Skeletal muscle satellite cell (primary cell): ENCODE measurements around the gene DDIT3. TPM values are rescaled to one million over a fixed set of nuclear protein-coding genes. Genes with fewer than 3 reads are reported as not detected.
A peak's percentile ranks its signal among the peaks of the same experiment; 100 is the strongest.
"Not testable (repeated sequence)": the region's sequence is repeated elsewhere in the genome, so short reads cannot be mapped to it uniquely, and the experiment has no call there.

ENCODE experiments used
- H3K27me3 ChIP-seq: 2 replicates; pipeline ENCODE4 v1.7.0; 2013; ENCODE audit warnings: low read length; ENCODE audit not compliant: control insufficient read depth, insufficient read depth
- H3K36me3 ChIP-seq: 2 replicates; pipeline ENCODE4 v1.7.0; 2013; ENCODE audit warnings: mild to moderate bottlenecking, control low read depth, low read length; ENCODE audit not compliant: insufficient read depth
- H3K4me1 ChIP-seq: 2 replicates; pipeline ENCODE4 v1.7.0; 2013; ENCODE audit warnings: low read length; ENCODE audit not compliant: control insufficient read depth, insufficient read depth
- H3K4me2 ChIP-seq: 2 replicates; pipeline ENCODE4 v1.7.0; 2013; ENCODE audit warnings: mild to moderate bottlenecking, low read length
- H3K4me3 ChIP-seq: 2 replicates; pipeline ENCODE4 v1.7.0; 2013; ENCODE audit warnings: low read length
- H3K9ac ChIP-seq: 2 replicates; pipeline ENCODE4 v1.7.0; 2013; ENCODE audit warnings: mild to moderate bottlenecking, low read depth, low read length, moderate library complexity
- H3K9me3 ChIP-seq: replicated peaks from 2 replicates; pipeline ENCODE4 v1.7.0; 2013; ENCODE audit warnings: mild to moderate bottlenecking, control low read depth, low read length
- total RNA-seq: library from RNA; depleted of rRNA; stranded (reverse); fragments of >200 nt; gene quantifications from 2 replicates; pipeline ENCODE4 v1.2.3, GENCODE V29; 2012; rRNA removed

The DDIT3 gene, protein sequence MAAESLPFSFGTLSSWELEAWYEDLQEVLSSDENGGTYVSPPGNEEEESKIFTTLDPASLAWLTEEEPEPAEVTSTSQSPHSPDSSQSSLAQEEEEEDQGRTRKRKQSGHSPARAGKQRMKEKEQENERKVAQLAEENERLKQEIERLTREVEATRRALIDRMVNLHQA
- 28.4 and 53.5 TPM in 2 replicates for total RNA-seq

DNA sequence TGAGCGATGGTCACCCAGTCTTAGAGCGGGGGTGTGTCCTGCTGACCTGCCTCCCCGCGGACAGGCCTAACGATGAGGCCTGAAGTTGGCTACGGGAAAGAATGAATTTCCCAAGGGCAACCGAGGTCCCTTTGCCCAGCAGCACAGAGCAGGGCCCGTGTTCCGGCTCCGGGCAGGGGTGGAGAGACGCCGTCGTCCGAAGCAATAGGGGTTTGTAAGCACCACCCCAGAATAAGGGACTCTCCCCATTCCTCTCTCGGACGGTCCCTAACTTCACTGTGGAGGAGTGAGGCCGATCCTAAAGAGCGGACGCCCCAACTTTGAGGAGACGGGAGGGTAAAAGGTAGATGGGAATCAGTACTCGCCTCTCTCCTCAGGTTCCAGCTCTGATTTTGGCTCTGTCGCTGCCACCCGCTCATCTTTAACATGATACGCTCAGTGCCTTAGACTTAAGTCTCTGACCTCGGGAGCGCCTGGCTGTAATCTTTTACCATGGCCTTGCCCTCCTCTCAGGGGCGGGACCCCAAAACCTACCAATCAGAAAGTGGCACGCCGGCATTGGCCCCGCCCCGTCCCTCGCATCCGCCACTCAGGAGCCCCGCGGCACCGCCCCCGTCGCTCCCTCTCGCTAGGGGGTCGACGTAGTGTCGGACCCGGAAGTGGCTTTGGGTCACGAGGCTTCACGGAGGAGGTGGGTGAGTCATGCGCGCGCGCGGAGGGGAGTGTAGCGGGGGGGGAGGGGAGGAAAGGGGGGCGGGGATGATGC, at the start of gene DDIT3:
DDIT3 (minus strand) TSS at position 462 of the 766 bp plus-strand sequence. CDS start 3,108 bp downstream, outside the sequence.
- Histone ChIP-seq H3K9ac (peak within 1 kb of the TSS; percentile 97), H3K27me3 (no peaks in the 10 kb centered on the region), H3K36me3 (peaks cover 55% of the 10 kb centered on the region), H3K4me1 (peaks cover 57% of the 10 kb centered on the region), H3K4me3 (peak within 1 kb of the TSS; percentile 94), H3K4me2 (peak within 1 kb of the TSS; percentile 97), H3K9me3 (no peaks in the 10 kb centered on the region)

DNA sequence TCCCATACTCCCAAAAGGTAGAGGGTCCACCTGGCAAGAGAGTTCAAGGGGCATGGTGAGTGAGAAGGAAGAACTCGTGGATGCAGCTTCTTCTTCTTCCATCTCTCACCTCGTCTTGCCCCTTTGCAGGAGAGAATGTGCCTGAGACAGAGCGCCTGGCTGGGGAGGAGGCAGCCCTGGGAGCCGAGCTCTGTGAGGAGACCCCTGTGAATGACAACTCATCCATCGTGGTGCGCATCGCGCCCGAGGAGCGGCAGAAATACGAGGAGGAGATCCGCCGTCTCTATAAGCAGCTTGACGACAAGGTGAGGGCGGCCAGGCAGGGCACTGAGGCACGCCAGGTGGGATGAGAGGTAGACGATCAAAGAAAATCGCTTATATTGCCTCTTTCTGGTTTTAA, 49.5 kb upstream of the DDIT3 start:
- Histone ChIP-seq H3K9me3 (no peaks in the 10 kb centered on the region), H3K27me3 (peaks cover 23% of the 10 kb centered on the region), H3K4me3 (no peak overlapping the region), H3K9ac (no peak overlapping the region), H3K4me1 (no peaks in the 10 kb centered on the region), H3K4me2 (no peak overlapping the region), H3K36me3 (no peaks in the 10 kb centered on the region)

DNA sequence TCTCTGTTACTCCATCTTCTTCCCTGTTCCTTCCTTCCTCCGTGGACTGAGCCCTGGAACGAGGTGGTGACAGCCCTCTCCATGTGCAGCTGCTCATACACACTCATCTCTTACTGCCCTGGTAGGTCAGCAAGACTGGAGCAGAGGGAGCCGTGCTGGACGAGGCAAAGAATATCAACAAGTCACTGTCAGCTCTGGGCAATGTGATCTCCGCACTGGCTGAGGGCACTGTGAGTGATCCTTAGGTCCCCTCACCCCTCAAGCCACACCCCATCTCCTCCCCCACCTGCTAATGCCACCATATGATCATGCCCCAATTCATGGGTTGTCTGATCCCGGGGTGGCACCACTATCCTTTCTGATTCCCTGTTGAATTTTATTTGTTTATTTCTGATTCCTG, 48.5 kb upstream of the DDIT3 start:
- Histone ChIP-seq H3K36me3 (no peaks in the 10 kb centered on the region), H3K4me3 (no peak overlapping the region), H3K4me1 (no peaks in the 10 kb centered on the region), H3K27me3 (peaks cover 32% of the 10 kb centered on the region), H3K9ac (no peak overlapping the region), H3K4me2 (no peak overlapping the region), H3K9me3 (no peaks in the 10 kb centered on the region)

DNA sequence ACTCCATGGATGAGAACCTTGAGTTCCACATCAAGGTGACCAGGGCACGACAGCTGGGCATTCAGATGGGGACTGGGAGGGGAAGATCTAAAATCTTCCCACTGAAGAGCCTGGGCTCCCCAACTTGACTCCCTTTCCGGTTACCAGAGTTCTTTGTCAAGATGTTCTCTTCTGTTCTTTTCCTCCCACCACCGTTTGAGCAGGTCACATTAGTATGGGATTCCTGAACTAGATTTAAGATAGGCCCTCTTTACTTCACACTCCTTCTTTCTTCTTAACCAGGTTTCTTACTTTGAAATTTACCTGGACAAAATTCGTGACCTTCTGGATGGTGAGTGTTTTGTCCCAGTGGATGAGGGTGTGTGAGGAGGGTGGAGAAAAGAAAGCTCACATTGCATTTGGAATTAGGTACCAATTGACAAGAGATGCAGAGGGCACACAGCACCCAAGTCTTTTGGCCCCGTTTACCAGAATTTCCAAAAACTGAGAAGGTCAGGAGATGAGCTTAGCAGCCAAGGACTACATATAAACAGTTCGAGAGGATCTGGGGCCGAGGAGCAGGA, 43.9 kb upstream of the DDIT3 start:
- Histone ChIP-seq H3K4me2 (no peak overlapping the region), H3K36me3 (no peaks in the 10 kb centered on the region), H3K9me3 (no peaks in the 10 kb centered on the region), H3K27me3 (peaks cover 27% of the 10 kb centered on the region), H3K9ac (no peak overlapping the region), H3K4me1 (no peaks in the 10 kb centered on the region), H3K4me3 (no peak overlapping the region)

DNA sequence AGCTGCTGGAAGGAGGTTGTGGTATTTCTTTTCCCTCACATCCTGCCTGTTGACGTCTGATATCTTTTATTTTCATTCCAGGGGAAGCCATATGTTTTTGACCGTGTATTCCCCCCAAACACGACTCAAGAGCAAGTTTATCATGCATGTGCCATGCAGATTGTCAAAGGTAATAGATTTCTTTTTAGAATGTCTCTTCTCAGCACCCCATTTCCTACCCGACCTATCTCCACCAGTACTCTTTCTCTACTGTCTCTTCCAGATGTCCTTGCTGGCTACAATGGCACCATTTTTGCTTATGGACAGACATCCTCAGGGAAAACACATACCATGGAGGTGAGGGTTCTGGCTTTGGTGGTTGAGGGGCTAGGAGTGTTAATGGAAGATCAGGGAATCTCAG, 43.0 kb upstream of the DDIT3 start:
- Histone ChIP-seq H3K27me3 (peaks cover 25% of the 10 kb centered on the region), H3K4me1 (no peaks in the 10 kb centered on the region), H3K4me2 (no peak overlapping the region), H3K4me3 (no peak overlapping the region), H3K36me3 (no peaks in the 10 kb centered on the region), H3K9ac (no peak overlapping the region), H3K9me3 (no peaks in the 10 kb centered on the region)

DNA sequence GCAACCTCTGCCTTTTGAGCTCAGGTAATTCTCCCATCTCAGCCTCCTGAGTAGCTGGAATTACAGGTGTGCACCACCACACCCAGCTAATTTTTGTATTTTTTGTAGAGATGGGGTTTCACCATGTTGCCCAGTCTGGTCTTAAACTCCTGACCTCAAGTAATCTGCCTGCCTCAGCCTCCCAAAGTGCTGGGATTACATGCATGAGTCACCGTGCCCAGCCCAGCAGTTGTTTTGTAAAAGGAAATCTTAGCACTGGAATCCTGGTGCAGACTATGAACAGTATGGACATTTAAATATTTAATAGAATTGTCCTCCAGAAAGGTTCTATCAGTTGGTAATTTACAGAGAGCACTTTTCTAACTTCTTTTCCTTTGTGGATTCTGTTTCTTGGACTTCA, 40.8 kb upstream of the DDIT3 start:
- H3K4me2 ChIP-seq, H3K4me3 ChIP-seq, H3K36me3 ChIP-seq, H3K9ac ChIP-seq, H3K4me1 ChIP-seq, H3K9me3 ChIP-seq: not testable (repeated sequence)
- H3K27me3 ChIP-seq = peaks cover 25% of the 10 kb centered on the region

DNA sequence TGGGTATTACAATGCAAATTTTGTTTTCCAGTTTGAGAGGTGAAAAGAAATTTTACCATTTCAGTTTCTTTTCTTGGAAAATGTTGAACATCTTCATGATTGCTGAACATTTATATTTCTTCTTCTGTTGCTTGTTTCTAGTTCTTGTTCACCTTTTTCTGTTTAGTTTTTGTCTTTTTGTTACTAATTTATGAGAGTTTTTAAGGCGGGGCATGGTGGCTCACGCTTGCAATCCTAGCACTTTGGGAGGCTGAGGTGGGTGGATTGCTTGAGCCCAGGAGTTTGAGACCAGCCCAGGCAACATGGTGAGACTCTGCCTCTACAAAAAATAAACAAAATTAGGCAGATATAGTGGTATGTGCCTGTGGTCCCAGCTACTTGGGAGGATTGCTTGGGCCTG, 40.2 kb upstream of the DDIT3 start:
- H3K9me3 ChIP-seq = no peaks in the 10 kb centered on the region
- H3K4me2 ChIP-seq = no peak overlapping the region
- peaks cover 25% of the 10 kb centered on the region for H3K27me3 ChIP-seq
- no peaks in the 10 kb centered on the region for H3K4me1 ChIP-seq
- H3K36me3 ChIP-seq = no peaks in the 10 kb centered on the region
- no peak overlapping the region for H3K4me3 ChIP-seq
- H3K9ac ChIP-seq = no peak overlapping the region

DNA sequence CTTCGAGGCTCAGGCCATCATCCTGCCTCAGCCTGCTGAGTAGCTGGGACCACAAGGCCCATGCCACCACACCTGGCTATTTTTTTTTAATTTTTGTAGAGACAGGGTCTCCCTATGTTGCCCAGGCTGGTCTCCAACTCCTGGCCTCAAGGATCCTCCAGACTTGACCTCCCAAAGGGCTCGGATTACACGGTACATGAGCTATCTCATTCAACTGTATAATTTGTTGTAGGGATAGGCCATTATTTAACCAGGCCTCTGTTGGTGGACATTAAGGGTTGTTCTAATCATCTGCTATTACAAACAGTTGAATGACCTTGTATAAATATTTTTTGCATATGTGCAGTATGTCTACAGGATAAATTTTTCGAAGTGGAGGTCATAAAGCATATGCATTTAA, 38.5 kb upstream of the DDIT3 start:
- H3K27me3 ChIP-seq = peaks cover 22% of the 10 kb centered on the region
- H3K9ac ChIP-seq = no peak overlapping the region
- H3K4me3 ChIP-seq = no peak overlapping the region
- no peaks in the 10 kb centered on the region for H3K4me1 ChIP-seq
- no peaks in the 10 kb centered on the region for H3K36me3 ChIP-seq
- H3K4me2 ChIP-seq = no peak overlapping the region
- H3K9me3 ChIP-seq = no peaks in the 10 kb centered on the region

DNA sequence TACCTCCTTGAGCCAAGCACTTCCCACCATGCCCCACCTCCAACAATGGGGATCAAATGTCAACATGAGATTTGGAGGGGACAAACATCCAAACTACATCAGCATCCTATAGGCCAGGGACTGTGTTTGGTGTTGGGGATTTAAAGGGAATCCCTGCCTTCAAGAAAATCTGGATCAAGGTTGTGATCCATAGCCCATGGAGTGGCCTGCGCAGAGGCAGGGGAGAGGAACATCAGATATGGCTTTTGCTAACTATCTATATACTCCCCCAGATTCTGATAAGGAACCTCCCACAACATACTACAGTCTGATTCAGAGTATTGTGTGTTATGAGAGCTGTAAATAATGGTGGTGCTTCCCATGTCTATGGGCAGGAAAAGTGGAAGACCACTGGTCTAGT, 34.6 kb upstream of the DDIT3 start:
- no peaks in the 10 kb centered on the region for H3K36me3 ChIP-seq
- no peaks in the 10 kb centered on the region for H3K9me3 ChIP-seq
- no peak overlapping the region for H3K9ac ChIP-seq
- H3K4me1 ChIP-seq = peaks cover 10% of the 10 kb centered on the region
- H3K27me3 ChIP-seq = peaks cover 35% of the 10 kb centered on the region
- H3K4me3 ChIP-seq = no peak overlapping the region
- H3K4me2 ChIP-seq = no peak overlapping the region

DNA sequence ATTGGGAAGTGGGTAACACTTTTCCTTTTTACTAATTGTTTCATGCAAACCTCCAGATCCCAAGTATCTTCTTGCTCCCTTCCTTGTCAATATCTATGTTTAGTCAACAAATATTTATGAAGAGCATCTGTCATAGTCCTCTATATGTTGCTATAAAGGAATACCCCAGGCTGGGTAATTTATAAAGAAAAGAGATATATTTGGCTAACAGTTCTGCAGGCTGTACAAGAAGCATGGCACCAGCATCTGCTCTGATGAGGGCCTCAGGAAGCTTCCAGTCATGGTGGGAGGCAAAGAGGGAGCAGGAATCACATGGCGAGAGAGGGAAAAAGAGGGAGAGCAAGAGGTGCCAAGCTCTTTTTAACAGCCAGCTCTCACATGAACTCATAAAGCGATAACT, 34.1 kb upstream of the DDIT3 start:
- H3K4me1 ChIP-seq = peaks cover 12% of the 10 kb centered on the region
- no peaks in the 10 kb centered on the region for H3K9me3 ChIP-seq
- H3K4me3 ChIP-seq = no peak overlapping the region
- H3K9ac ChIP-seq = no peak overlapping the region
- H3K27me3 ChIP-seq = peaks cover 37% of the 10 kb centered on the region
- no peaks in the 10 kb centered on the region for H3K36me3 ChIP-seq
- no peak overlapping the region for H3K4me2 ChIP-seq

DNA sequence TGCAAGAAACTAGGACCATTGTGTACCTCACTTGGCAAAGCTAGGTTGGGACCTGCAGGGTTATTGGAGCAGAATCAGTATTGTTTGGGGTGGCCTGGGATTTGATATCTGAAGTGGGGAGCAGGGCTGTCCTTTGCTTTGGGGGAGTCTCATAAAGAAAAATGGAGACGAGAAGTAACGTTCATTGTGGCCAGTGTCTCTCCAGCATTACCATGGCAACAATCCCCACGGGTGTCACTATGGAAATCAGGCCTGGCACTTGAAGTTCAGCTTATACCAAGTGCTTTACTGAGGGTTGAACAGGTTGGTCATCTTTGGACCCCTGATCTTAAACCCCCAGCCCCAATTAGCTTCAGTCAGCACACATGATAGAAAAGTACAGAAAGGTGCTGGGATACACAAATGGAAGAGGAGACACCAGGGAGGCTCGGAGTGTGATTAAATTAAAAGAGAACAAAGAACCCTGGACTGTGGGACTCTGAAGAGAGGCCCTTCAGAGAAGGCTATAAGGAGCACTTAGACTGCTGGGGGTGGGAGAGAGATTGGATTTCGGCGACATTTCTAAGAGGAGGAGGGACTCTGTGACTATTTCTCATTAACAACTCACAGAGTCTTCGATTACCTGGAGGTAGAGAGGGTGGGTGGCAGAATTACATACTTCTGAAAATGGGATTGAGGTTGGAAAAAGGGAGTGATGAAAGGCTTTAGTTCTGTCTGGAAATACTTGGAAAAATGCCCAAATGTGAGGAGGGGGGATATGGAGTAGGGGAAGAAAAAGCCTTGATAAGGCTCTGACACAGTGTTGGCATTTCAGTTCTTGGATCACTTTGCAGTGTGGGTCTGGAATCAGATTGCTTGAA, 33.3 kb upstream of the DDIT3 start:
- Histone ChIP-seq H3K4me2 (no peak overlapping the region), H3K9ac (no peak overlapping the region), H3K27me3 (peaks cover 46% of the 10 kb centered on the region), H3K4me3 (no peak overlapping the region), H3K4me1 (peaks cover 12% of the 10 kb centered on the region), H3K9me3 (no peaks in the 10 kb centered on the region), H3K36me3 (no peaks in the 10 kb centered on the region)
